ENCODE measurements around the gene LRRC75A. TPM values are rescaled to one million over a fixed set of nuclear protein-coding genes. Genes with fewer than 3 reads are reported as not detected.
A peak's percentile ranks its signal among the peaks of the same experiment; 100 is the strongest.
"Not testable (repeated sequence)": the region's sequence is repeated elsewhere in the genome, so short reads cannot be mapped to it uniquely, and the experiment has no call there.

LRRC75A gene
- total RNA-seq, 1 donor from 2014 or later, result 0.96 TPM

DNA sequence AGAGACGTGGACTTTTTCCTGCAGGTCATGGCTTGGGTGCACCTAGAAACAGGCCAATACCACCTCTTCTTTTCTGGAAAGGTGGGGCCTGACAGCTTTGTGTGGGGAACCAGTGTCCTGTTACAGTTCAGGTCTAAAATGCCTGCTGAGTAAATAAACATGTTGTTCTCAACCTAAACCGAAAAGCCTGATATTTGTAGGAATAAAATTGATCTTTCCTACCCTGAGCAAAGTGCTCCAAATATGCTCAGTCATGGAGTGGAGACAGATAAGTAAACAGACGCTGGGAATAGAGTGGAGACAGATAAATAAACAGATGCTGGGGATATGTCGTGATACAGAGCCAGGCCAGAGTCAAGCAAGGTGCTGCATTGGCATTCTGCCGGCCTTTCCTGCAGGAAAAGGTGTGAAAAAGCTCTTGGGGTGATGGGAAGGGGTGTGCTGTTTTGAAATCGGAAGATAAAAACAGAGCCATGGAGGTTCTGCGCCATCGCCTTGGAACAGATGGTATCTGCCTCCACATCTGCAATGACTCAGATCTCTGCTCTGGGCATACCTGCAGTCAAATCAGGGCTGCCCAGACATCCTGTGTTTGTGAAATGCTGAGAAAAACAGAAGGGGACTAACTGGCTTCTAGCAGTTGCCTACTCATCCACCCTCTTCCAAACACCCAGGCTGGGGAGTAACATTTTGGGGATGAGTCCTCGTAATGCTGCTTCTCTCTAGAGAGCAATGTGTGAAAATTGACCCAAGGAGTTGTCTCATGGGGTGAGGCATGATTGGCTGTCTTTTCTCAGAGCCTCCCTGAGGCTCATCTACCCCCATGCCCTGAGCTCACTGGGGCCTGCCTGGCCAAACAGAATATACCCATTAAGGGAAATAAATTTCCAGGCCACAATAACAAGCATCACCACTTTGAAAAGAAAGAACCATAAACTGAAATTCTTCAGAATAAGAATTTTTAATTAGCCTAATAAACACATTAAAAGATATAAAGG, 93.4 kb downstream of the LRRC75A start:
- H3K9me3 ChIP-seq (replicated peaks), result no peaks in the 10 kb centered on the region
- DNase-seq, result no peak
- H3K27me3 ChIP-seq (ENCODE audit: low read depth), result no peaks in the 10 kb centered on the region
- no peaks in the 10 kb centered on the region for H3K36me3 ChIP-seq
- no peak overlapping the region for H3K4me3 ChIP-seq
- no peak overlapping the region for H3K27ac ChIP-seq (replicated peaks)
- intact Hi-C loops (cut with micrococcal nuclease), result no loop called here
- H3K4me1 ChIP-seq, result peaks cover 18% of the 10 kb centered on the region
- TF ChIP-seq, protein P1, sequence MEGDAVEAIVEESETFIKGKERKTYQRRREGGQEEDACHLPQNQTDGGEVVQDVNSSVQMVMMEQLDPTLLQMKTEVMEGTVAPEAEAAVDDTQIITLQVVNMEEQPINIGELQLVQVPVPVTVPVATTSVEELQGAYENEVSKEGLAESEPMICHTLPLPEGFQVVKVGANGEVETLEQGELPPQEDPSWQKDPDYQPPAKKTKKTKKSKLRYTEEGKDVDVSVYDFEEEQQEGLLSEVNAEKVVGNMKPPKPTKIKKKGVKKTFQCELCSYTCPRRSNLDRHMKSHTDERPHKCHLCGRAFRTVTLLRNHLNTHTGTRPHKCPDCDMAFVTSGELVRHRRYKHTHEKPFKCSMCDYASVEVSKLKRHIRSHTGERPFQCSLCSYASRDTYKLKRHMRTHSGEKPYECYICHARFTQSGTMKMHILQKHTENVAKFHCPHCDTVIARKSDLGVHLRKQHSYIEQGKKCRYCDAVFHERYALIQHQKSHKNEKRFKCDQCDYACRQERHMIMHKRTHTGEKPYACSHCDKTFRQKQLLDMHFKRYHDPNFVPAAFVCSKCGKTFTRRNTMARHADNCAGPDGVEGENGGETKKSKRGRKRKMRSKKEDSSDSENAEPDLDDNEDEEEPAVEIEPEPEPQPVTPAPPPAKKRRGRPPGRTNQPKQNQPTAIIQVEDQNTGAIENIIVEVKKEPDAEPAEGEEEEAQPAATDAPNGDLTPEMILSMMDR (IDR thresholded peaks at IDR 0.05; ENCODE audit: borderline replicate concordance), result no peak

DNA sequence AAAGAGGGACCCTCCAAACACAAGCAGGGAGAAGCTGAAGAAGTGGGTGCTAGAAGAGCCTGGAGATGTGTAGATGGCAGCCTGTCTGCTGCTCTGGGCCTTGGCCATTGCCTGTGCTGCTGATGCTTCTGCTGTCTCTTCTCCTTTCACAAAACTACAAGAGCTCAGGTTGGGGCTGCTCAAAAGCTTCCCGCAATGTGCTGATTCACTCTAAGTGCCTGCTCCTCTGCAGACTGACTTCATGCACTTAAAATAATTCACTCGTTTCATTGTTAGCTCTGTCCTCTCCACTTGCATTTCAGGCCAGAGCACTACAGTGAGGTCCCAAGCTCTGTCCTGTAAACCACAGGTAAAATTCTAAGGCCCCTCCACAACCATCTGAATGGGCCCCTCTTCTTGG, 95.3 kb downstream of the LRRC75A start:
- H3K4me3 ChIP-seq; H3K9me3 ChIP-seq (replicated peaks); DNase-seq; H3K27me3 ChIP-seq (ENCODE audit: low read depth); H3K36me3 ChIP-seq; intact Hi-C loops (cut with micrococcal nuclease): not testable (repeated sequence)
- Histone ChIP-seq H3K27ac (replicated peaks) (peak overlapping the region; percentile 73), H3K4me1 (peaks cover 18% of the 10 kb centered on the region)

DNA sequence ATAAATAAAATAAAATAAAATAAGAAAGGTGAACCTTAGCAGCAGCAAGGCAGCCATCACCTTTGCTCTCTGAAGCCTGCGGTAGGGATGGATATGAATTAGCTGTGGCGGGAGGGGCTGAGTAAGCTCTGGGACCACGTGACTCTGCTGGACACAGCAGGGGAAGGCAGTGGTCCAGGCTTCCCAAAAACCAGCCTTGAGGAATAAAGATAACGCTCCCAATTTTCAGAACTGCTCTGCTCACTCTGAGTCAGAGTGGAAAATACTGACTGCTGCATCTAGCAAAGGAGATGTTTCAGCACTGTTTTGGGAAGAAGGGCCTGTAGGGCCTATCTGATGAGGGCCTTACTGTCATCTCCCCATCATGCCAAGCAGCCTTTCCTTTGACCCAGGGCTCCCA, 96.1 kb downstream of the LRRC75A start:
- H3K27me3 ChIP-seq (ENCODE audit: low read depth); intact Hi-C loops (cut with micrococcal nuclease); H3K4me3 ChIP-seq; DNase-seq; H3K9me3 ChIP-seq (replicated peaks); H3K36me3 ChIP-seq: not testable (repeated sequence)
- peak overlapping the region; percentile 73 for H3K27ac ChIP-seq (replicated peaks)
- H3K4me1 ChIP-seq, result peaks cover 18% of the 10 kb centered on the region

DNA sequence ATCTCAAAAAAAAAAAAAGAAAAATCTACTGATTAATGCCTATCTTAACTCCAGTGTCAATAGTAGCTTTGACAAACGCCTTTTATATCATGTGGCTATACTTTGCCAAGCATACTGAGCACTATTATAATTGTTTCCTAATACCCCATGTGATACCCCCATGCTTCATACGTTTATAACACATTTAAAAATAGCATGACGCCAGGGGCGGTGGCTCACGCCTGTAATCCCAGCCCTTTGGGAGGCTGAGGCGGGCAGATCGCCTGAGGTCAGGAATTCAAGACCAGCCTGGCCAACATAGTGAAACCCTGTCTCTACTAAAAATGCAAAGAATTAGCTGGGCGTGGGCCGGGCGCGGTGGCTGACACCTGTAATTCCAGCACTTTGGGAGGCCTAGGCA, 99.5 kb downstream of the LRRC75A start:
- H3K27ac ChIP-seq (replicated peaks); H3K27me3 ChIP-seq (ENCODE audit: low read depth); H3K4me3 ChIP-seq; intact Hi-C loops (cut with micrococcal nuclease); DNase-seq; H3K9me3 ChIP-seq (replicated peaks); H3K36me3 ChIP-seq: not testable (repeated sequence)
- H3K4me1 ChIP-seq, result peaks cover 18% of the 10 kb centered on the region

Other genes starting within 250 kb of the LRRC75A start
- 8.4 TPM for gene CENPV, start 138.7 kb downstream of the LRRC75A start, total RNA-seq
- 1,605 TPM for gene UBB, start 111.1 kb downstream of the LRRC75A start, total RNA-seq
- 6.7 TPM for gene TRPV2, start 76.6 kb downstream of the LRRC75A start, total RNA-seq
- gene ZNF287, start 77.0 kb upstream of the LRRC75A start, total RNA-seq, result 9.9 TPM
- gene ZNF624, start 161.7 kb upstream of the LRRC75A start, total RNA-seq, result 1.2 TPM
- 2.8 TPM for gene CCDC144A, start 198.0 kb upstream of the LRRC75A start, total RNA-seq

All from left ventricle myocardium inferior (tissue), 1 donor.